ENCODE measurements around the gene LRMDA.

The LRMDA gene

GRCh38 chr10:75433216-75433615 lies 1.8 kb downstream of the LRMDA start:
- TF ChIP-seq REST (IDR thresholded peaks at IDR 0.05; ENCODE audit: low read depth) (no peak), ZBTB7A (IDR thresholded peaks at IDR 0.05; ENCODE audit: low read depth) (no peak), CREB1 (IDR thresholded peaks at IDR 0.05; ENCODE audit: low read depth) (no peak)

DNA sequence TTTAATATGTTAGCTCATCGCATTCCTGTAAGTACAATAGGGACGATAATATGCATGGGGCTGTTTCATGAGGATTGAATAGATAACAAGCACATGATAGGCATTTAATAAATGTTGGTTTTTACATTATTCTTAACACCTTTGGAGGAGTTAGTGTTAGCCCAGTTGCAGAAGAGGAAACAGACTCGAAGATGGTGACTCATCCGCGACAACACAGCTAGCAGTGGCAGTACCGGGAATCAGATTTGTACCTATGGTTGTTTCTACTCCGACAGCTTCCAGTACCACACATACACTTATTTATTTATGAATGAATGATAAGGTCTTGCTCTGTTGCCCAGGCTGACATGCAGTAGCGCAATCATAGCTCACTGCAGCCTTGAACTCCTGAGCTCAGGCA lies 2.9 kb downstream of the LRMDA start:
- TF ChIP-seq ZBTB7A (IDR thresholded peaks at IDR 0.05; ENCODE audit: low read depth) (no peak), EP300 (IDR thresholded peaks at IDR 0.05; ENCODE audit: borderline replicate concordance) (no peak), CREB1 (IDR thresholded peaks at IDR 0.05; ENCODE audit: low read depth) (no peak), YY1 (IDR thresholded peaks at IDR 0.05; ENCODE audit: low read depth) (no peak), REST (IDR thresholded peaks at IDR 0.05; ENCODE audit: low read depth) (no peak), RAD21 (IDR thresholded peaks at IDR 0.05; ENCODE audit: low read depth) (no peak), USF1 (IDR thresholded peaks at IDR 0.05) (no peak)

- TF ChIP-seq CREB1 (IDR thresholded peaks at IDR 0.05; ENCODE audit: low read depth) (no peak), CEBPB (IDR thresholded peaks at IDR 0.05) (no peak), YY1 (IDR thresholded peaks at IDR 0.05; ENCODE audit: low read depth) (no peak)
These were observed 3.9 kb downstream of the LRMDA start for GRCh38 chr10:75435291-75435690.

GRCh38 chr10:75436896-75437295 lies 5.5 kb downstream of the LRMDA start:
- no peak for TF ChIP-seq TEAD4 (IDR thresholded peaks at IDR 0.05)
- TF ChIP-seq EP300 (IDR thresholded peaks at IDR 0.05; ENCODE audit: borderline replicate concordance): no peak
- no peak for TF ChIP-seq TCF12 (IDR thresholded peaks at IDR 0.05; ENCODE audit: low read depth)
- no peak for TF ChIP-seq YY1 (IDR thresholded peaks at IDR 0.05; ENCODE audit: low read depth)
- no peak for TF ChIP-seq TAF1 (IDR thresholded peaks at IDR 0.05; ENCODE audit: low read depth)
- TF ChIP-seq CREB1 (IDR thresholded peaks at IDR 0.05; ENCODE audit: low read depth): no peak
- no peak for TF ChIP-seq REST (IDR thresholded peaks at IDR 0.05; ENCODE audit: low read depth)
- TF ChIP-seq NFIC (IDR thresholded peaks at IDR 0.05): no peak
- TF ChIP-seq CEBPB (IDR thresholded peaks at IDR 0.05): no peak
- no peak for TF ChIP-seq RAD21 (IDR thresholded peaks at IDR 0.05; ENCODE audit: low read depth)
- TF ChIP-seq USF1 (IDR thresholded peaks at IDR 0.05): no peak
- TF ChIP-seq MAX (IDR thresholded peaks at IDR 0.05): no peak
- TF ChIP-seq EGR1 (IDR thresholded peaks at IDR 0.05): no peak
- TF ChIP-seq ZBTB7A (IDR thresholded peaks at IDR 0.05; ENCODE audit: low read depth): no peak
- no peak for TF ChIP-seq FOXM1 (IDR thresholded peaks at IDR 0.05; ENCODE audit: borderline replicate concordance, low read depth)

DNA sequence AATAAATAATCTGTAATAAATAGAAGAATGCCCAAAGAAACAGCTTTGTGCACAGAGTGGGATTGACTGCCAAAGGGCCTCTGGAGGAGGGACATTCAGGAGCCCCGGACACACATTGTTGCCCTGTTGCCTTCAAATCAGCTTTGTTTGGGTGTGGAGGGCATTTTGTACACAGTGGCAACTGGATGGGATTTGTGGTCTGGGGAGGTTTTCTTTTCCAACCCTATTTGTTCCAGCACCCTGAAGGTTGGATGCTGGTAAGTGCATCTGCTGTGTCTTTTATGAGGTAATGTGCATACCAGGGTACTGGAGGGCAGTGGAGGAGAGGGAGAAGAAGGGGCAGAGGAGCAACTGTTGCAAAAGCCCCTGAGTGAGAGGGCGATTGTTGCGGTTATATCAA lies 6.3 kb downstream of the LRMDA start:
- TF ChIP-seq TEAD4 (IDR thresholded peaks at IDR 0.05): no peak

GRCh38 chr10:75438275-75438674 lies 6.9 kb downstream of the LRMDA start:
- TF ChIP-seq CREB1 (IDR thresholded peaks at IDR 0.05; ENCODE audit: low read depth): no peak
- no peak for TF ChIP-seq MAX (IDR thresholded peaks at IDR 0.05)
- TF ChIP-seq ZBTB7A (IDR thresholded peaks at IDR 0.05; ENCODE audit: low read depth): no peak
- no peak for TF ChIP-seq EP300 (IDR thresholded peaks at IDR 0.05; ENCODE audit: borderline replicate concordance)
- TF ChIP-seq TEAD4 (IDR thresholded peaks at IDR 0.05): no peak
- TF ChIP-seq CEBPB (IDR thresholded peaks at IDR 0.05): no peak
- TF ChIP-seq TAF1 (IDR thresholded peaks at IDR 0.05; ENCODE audit: low read depth): no peak
- no peak for TF ChIP-seq USF1 (IDR thresholded peaks at IDR 0.05)
- no peak for TF ChIP-seq REST (IDR thresholded peaks at IDR 0.05; ENCODE audit: low read depth)
- TF ChIP-seq NFIC (IDR thresholded peaks at IDR 0.05): no peak
- TF ChIP-seq YY1 (IDR thresholded peaks at IDR 0.05; ENCODE audit: low read depth): no peak
- no peak for TF ChIP-seq EGR1 (IDR thresholded peaks at IDR 0.05)
- TF ChIP-seq TCF12 (IDR thresholded peaks at IDR 0.05; ENCODE audit: low read depth): no peak
- TF ChIP-seq RAD21 (IDR thresholded peaks at IDR 0.05; ENCODE audit: low read depth): no peak
- no peak for TF ChIP-seq FOXM1 (IDR thresholded peaks at IDR 0.05; ENCODE audit: borderline replicate concordance, low read depth)

All from Ishikawa (cell line).